IMR-90 (cell line): ENCODE results near the gene BBS7. TPM values are rescaled to one million over a fixed set of nuclear protein-coding genes. Genes with fewer than 3 reads are reported as not detected.

Experiments
- ATAC-seq: fragments of 200-7000 bp; cut with Tn5 transposase; 2 replicates; pipeline ENCODE4 v1.9.1; 2020; ENCODE audit warnings: low read depth, mild to moderate bottlenecking, moderate library complexity
- BruUV-seq: library from RNA; stranded (reverse); fragments of 400-500 nt; replicated peaks from 2 replicates; lab custom pipeline; 2021; lab: Mats Ljungman, UMichigan
- CTCF ChIA-PET: fragments of 300-600 bp; formaldehyde crosslinking; extraction: SDS; loops from one replicate; lab custom pipeline; 2021; ENCODE audit warnings: antibody characterized with exemption; lab: Yijun Ruan, JAX
- POLR2A ChIA-PET: fragments of 300-600 bp; sonication (Branson Sonifier 250); formaldehyde crosslinking; loops from one replicate; lab custom pipeline; 2022; ENCODE audit warnings: antibody characterized with exemption; ENCODE audit not compliant: unreplicated experiment; lab: Charles Lee
- DNase-seq: peaks from one replicate; pipeline ENCODE4 v3.0.0; 2013
- H2AFZ ChIP-seq: replicated peaks from 2 replicates; pipeline ENCODE3; 2013; ENCODE audit warnings: low read length, mild to moderate bottlenecking; ENCODE audit not compliant: poor library complexity
- H2AK5ac ChIP-seq: 2 replicates; pipeline ENCODE4 v1.6.1; 2013; ENCODE audit warnings: low read depth, low read length, inconsistent platforms
- H2AK9ac ChIP-seq: replicated peaks from 2 replicates; pipeline ENCODE3; 2013; ENCODE audit warnings: mild to moderate bottlenecking, low read depth, low read length, moderate library complexity; ENCODE audit not compliant: poor library complexity
- H2BK120ac ChIP-seq: 2 replicates; pipeline ENCODE4 v1.6.1; 2013; ENCODE audit warnings: low read depth, low read length, inconsistent platforms
- H2BK15ac ChIP-seq: 3 replicates; pipeline ENCODE4 v1.6.1; 2013; ENCODE audit warnings: low read depth, low read length, inconsistent platforms
- H2BK20ac ChIP-seq: 2 replicates; pipeline ENCODE4 v1.6.1; 2013; ENCODE audit warnings: low read depth, mild to moderate bottlenecking, inconsistent platforms, low read length, moderate library complexity
- H2BK5ac ChIP-seq: 2 replicates; pipeline ENCODE4 v1.6.1; 2013; ENCODE audit warnings: mild to moderate bottlenecking, low read depth, low read length, inconsistent platforms; ENCODE audit not compliant: poor library complexity, severe bottlenecking
- H3K14ac ChIP-seq: replicated peaks from 2 replicates; pipeline ENCODE4 v1.6.1; 2013; ENCODE audit warnings: low read depth, low read length, inconsistent platforms
- H3K18ac ChIP-seq: 2 replicates; pipeline ENCODE4 v1.6.1; 2013; ENCODE audit warnings: low read depth, low read length, control low read depth
- H3K23ac ChIP-seq: 2 replicates; pipeline ENCODE4 v1.6.1; 2013; ENCODE audit warnings: low read depth, low read length, inconsistent platforms
- H3K27ac ChIP-seq: 2 replicates; pipeline ENCODE4 v1.5.1; 2013; ENCODE audit warnings: mild to moderate bottlenecking, control low read depth, low read length; ENCODE audit not compliant: insufficient read depth
- H3K27me3 ChIP-seq: 2 replicates; pipeline ENCODE4 v1.6.1; 2013; ENCODE audit warnings: low read length; ENCODE audit not compliant: control insufficient read depth, insufficient read depth
- H3K36me3 ChIP-seq: 2 replicates; pipeline ENCODE4 v1.6.1; 2013; ENCODE audit warnings: low read length, mixed read lengths; ENCODE audit not compliant: control insufficient read depth, insufficient read depth
- H3K4ac ChIP-seq: 2 replicates; pipeline ENCODE4 v1.6.1; 2013; ENCODE audit warnings: low read depth, low read length, inconsistent platforms
- H3K4me1 ChIP-seq: 2 replicates; pipeline ENCODE4 v1.6.1; 2013; ENCODE audit warnings: low read length, mixed read lengths; ENCODE audit not compliant: control insufficient read depth, insufficient read depth
- H3K4me2 ChIP-seq: 2 replicates; pipeline ENCODE4 v1.6.1; 2013; ENCODE audit warnings: low read depth, mild to moderate bottlenecking, control low read depth, low read length, moderate library complexity
- H3K4me3 ChIP-seq: 2 replicates; pipeline ENCODE4 v1.5.1; 2013; ENCODE audit warnings: low read depth, mild to moderate bottlenecking, control low read depth, low read length, moderate library complexity; ENCODE audit not compliant: insufficient read depth
- H3K56ac ChIP-seq: 2 replicates; pipeline ENCODE4 v1.6.1; 2013; ENCODE audit warnings: low read length, inconsistent platforms; ENCODE audit not compliant: insufficient read depth; ENCODE audit errors: extremely low read depth
- H3K79me1 ChIP-seq, 2 experiments: 2 replicates each; pipeline ENCODE4 v1.6.1; 2013; ENCODE audit warnings: low read length in 2 of 2, inconsistent platforms in 1 of 2, low read depth in 1 of 2
- H3K9ac ChIP-seq: 2 replicates; pipeline ENCODE4 v1.6.1; 2013; ENCODE audit warnings: low read depth, low read length, control low read depth
- H3K9me1 ChIP-seq: 2 replicates; pipeline ENCODE4 v1.6.1; 2013; ENCODE audit warnings: low read length, inconsistent platforms; ENCODE audit not compliant: insufficient read depth
- H3K9me3 ChIP-seq: 2 replicates; pipeline ENCODE4 v1.6.1; 2013; ENCODE audit warnings: low read length; ENCODE audit not compliant: control insufficient read depth, insufficient read depth
- H4K20me1 ChIP-seq: 2 replicates; pipeline ENCODE4 v1.6.1; 2013; ENCODE audit warnings: low read length, inconsistent platforms; ENCODE audit not compliant: insufficient read depth
- H4K5ac ChIP-seq: 2 replicates; pipeline ENCODE4 v1.6.1; 2013; ENCODE audit warnings: mild to moderate bottlenecking, low read depth, low read length, control low read depth
- H4K8ac ChIP-seq, 2 experiments: 2 replicates each; pipeline ENCODE4 v1.6.1; 2013; ENCODE audit warnings: low read depth in 2 of 2, low read length in 2 of 2, control low read depth in 1 of 2, inconsistent platforms in 1 of 2
- H4K91ac ChIP-seq: 2 replicates; pipeline ENCODE4 v1.6.1; 2013; ENCODE audit warnings: low read depth, low read length, inconsistent platforms; ENCODE audit not compliant: insufficient read depth
- CHD1 ChIP-seq: IDR thresholded peaks from 2 replicates; pipeline ENCODE4 v1.6.1; 2012; ENCODE audit warnings: low read depth, low read length, improper control_type of control experiment
- CTCF ChIP-seq: conservative IDR thresholded peaks from 2 replicates; pipeline ENCODE4 v1.5.1; 2012; ENCODE audit warnings: mild to moderate bottlenecking, low read depth, low read length, improper control_type of control experiment
- MXI1 ChIP-seq: IDR thresholded peaks from 2 replicates; pipeline ENCODE4 v1.6.1; 2012; ENCODE audit warnings: low read depth, mild to moderate bottlenecking, low read length, moderate library complexity, borderline replicate concordance
- RAD21 ChIP-seq: IDR thresholded peaks from 2 replicates; pipeline ENCODE4 v1.6.1; 2012; ENCODE audit warnings: low read length, improper control_type of control experiment
- SMC3 ChIP-seq: fragments of 150-350 bp; IDR thresholded peaks from 2 replicates; pipeline ENCODE4 v1.6.1; 2016; ENCODE audit warnings: low read depth, mild to moderate bottlenecking, antibody characterized with exemption, low read length, moderate library complexity
- WGBS, 2 experiments: methylation state at CpG; one replicate each; pipeline versions ENCODE4 v1.1.5 to v1.1.7; 2013; ENCODE audit warnings: missing lambda C conversion rate in 2 of 2; ENCODE audit not compliant: insufficient read length in 1 of 2; ENCODE audit errors: extremely low coverage in 2 of 2; 5-methylcytosine and 5-hydroxymethylcytosine counted together
- dilution Hi-C: fragments of 300-500 bp; cut with HindIII; formaldehyde crosslinking; loops from one replicate; pipeline ENCODE4 v1.14.3; 2018; ENCODE audit warnings: low sequenced_read_pairs; ENCODE audit not compliant: unreplicated experiment
- in situ Hi-C: fragments of 300-500 bp; cut with MboI; formaldehyde crosslinking; loops from 3 replicates; pipeline ENCODE4 v1.14.3; 2019; ENCODE audit warnings: low sequenced_read_pairs, inconsistent platforms, mixed read lengths
- intact Hi-C: fragments of 100-400 bp; cut with micrococcal nuclease; formaldehyde crosslinking; loops from 2 replicates; pipeline ENCODE4 v1.10.0; 2022
- polyA plus RNA-seq, 3 experiments: library from polyadenylated mRNA; depleted of rRNA; stranded (reverse); fragments of >200 nt; gene quantifications; 2 replicates each; pipeline ENCODE4 v1.2.3, GENCODE V29; 2012; ENCODE audit warnings: low replicate concordance in 1 of 3
- total RNA-seq: library from RNA; depleted of rRNA; stranded (reverse); fragments of >200 nt; gene quantifications from 2 replicates; pipeline ENCODE4 v1.2.3, GENCODE V29; 2012

The BBS7 gene
- total and polyA plus RNA-seq, 2 of the 4 experiments (the other 2 are of a cell fraction), result 23.0 to 32.3 TPM

- Histone ChIP-seq H3K27me3 (no peaks in the 10 kb centered on the region), H3K9ac (no peak overlapping the region), H3K9me3 (no peaks in the 10 kb centered on the region), H2BK15ac (no peak overlapping the region), H3K9me1 (no peaks in the 10 kb centered on the region), H3K4ac (no peak overlapping the region), H3K79me1 (no peaks in the 10 kb centered on the region), H4K8ac (no peak overlapping the region), H2BK5ac (no peak overlapping the region), H3K4me3 (no peak overlapping the region), H3K56ac (no peak overlapping the region), H3K4me1 (no peaks in the 10 kb centered on the region), H2AK9ac (no peak overlapping the region), H2BK20ac (no peak overlapping the region), H2BK120ac (no peak overlapping the region), H2AK5ac (no peak overlapping the region), H3K36me3 (no peaks in the 10 kb centered on the region), H3K14ac (no peak overlapping the region), H3K4me2 (no peak overlapping the region), H2AFZ (no peak overlapping the region), H3K27ac (no peak overlapping the region), H3K18ac (no peak overlapping the region), H4K91ac (no peak overlapping the region), H4K5ac (no peak overlapping the region), H4K20me1 (no peaks in the 10 kb centered on the region), H3K23ac (no peak overlapping the region)
- in situ Hi-C loops, result loop anchor here (25.0 kb wide), 2 partner anchors 687 to 812 kb away; no protein-coding TSS in a partner anchor
- TF ChIP-seq CHD1 (no peak), SMC3 (peak; percentile 75), MXI1 (no peak), CTCF (peak; percentile 84), RAD21 (peak; percentile 94)
- POLR2A ChIA-PET, result no interaction called here
- BruUV-seq, result no TSS peak
- ATAC-seq (peak; percentile 89), DNase-seq (peak; percentile 61)
- intact Hi-C loops, result loop anchor here (1.0 to 10.0 kb wide), 6 partner anchors 50 to 804 kb away; partner anchors contain the start of genes BLTP1 and IL2
- 100% methylated on average over 1 of the region's 4 CpGs; no CpG with 5 or more reads in 1 of the 2 experiments for WGBS, 2 experiments
- dilution Hi-C loops, result no loop called here
- CTCF ChIA-PET, result interaction anchor here (0.6 to 1.8 kb wide), 20 partner anchors 13 to 678 kb away, joined by 3 to 11 read pairs (median 4); no protein-coding TSS in a partner anchor
Observed at GRCh38 chr4:121900132-121900983, 30.1 kb upstream of the BBS7 start.
